NCI-H2107 treated with DMSO at 0.1 percent for 48 hours (cell line): ENCODE measurements around the gene SLX1A.
"Not testable (repeated sequence)": the region's sequence is repeated elsewhere in the genome, so short reads cannot be mapped to it uniquely, and the experiment has no call there.

Experiments
- DNase-seq: peaks from one replicate; lab custom pipeline; 2025; ENCODE audit not compliant: unreplicated experiment; lab: John Stamatoyannopoulos, UW

SLX1A gene

GRCh38 chr16:30184096-30184890 lies 9.4 kb upstream of the SLX1A start:
- DNase-seq = peak; percentile 25

DNA sequence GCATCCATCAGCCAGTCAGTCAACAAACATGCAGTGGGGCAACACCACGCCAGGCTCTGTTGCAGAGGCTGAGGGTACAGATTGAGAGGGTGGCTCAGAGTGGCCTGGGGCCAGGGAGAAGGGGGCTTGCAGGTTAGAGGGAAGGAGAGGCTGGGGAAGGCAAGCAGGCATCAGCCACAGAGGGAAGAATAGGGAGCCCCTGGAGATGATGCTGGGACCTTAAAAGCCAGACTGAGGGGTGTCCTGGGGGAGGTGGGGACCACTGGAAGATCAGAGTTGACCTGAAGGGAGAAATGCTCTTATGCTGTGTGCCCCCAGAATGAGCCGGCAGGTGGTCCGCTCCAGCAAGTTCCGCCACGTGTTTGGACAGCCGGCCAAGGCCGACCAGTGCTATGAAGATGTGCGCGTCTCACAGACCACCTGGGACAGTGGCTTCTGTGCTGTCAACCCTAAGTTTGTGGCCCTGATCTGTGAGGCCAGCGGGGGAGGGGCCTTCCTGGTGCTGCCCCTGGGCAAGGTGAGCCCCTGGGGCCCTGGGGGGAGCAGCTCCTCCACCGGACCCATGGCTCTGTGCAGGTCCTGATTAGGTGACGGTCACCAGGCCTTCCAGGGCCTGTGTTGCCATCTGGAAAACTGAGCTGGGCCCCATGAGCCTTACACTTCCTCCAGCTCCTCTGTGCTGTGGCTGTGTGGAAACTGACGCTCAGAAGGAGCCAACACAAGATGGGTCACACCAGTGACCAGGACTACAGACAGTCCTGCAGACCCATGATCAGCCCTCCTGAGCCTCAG lies 8.6 kb upstream of the SLX1A start:
- no peak for DNase-seq

DNA sequence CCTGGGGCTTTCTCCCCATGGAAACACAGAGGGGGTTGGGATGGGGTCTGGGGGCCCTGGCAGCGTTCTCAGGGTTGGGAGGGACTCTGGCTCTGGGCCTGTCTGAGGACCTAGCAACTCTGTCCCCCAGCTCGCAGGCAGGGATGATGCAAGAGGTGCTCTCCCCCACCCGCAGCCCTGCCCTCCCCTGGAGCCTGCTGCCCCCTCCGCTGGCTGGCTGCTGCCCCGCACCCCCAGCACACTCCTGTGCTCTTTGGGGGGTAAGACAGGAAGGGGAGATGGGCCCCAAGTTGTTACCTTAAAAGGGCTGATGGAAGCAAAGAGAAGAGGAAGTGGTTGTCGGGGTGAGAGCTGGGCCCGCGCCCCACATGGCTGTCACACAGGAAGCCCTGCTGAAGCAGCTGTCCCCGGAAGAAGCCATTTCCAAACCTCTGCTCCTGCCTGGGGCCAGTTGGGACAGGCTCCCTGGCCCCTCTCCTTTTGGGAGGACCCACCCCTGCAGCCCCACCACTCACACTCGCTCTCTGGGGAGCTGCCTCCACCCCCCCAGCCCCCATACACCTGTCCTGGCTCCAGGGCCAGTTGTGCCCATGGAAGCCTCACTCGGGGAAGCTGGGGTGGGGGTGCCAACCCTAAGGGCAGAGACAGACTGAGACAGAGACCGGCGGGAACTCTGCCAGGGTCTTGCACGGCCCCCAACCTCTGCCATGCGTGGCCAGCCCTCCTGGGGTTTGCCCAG lies 7.8 kb upstream of the SLX1A start:
- no peak for DNase-seq

DNA sequence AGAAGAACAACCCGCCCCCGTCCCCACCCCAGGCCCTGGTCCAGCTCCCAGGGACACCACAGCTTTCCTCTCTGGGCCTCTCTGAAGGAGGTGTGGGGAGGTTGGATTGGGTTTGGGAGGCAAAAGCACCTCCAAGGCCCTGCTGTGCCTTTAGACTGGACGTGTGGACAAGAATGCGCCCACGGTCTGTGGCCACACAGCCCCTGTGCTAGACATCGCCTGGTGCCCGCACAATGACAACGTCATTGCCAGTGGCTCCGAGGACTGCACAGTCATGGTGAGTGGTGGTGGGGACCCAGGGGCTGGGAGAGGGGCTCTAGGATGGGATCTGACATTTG lies 7.3 kb upstream of the SLX1A start:
- DNase-seq = no peak

DNA sequence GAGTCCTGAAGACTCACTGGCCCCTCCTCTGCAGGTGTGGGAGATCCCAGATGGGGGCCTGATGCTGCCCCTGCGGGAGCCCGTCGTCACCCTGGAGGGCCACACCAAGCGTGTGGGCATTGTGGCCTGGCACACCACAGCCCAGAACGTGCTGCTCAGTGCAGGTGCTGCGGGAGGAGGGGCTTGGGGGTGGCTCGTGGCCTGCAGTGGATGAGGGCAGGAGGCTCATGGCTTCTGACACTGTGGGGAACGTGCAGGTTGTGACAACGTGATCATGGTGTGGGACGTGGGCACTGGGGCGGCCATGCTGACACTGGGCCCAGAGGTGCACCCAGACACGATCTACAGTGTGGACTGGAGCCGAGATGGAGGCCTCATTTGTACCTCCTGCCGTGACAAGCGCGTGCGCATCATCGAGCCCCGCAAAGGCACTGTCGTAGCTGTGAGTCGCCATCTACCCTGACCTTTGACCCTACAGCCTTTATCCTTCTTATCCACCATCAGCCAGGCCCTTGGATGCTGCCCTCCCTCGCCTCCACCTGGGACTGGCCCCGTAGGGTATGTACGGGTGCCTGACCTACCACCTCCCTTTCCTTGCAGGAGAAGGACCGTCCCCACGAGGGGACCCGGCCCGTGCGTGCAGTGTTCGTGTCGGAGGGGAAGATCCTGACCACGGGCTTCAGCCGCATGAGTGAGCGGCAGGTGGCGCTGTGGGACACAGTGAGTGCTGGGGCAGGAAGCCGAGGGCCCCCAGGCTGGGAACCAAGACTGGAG lies 6.7 kb upstream of the SLX1A start:
- no peak for DNase-seq

DNA sequence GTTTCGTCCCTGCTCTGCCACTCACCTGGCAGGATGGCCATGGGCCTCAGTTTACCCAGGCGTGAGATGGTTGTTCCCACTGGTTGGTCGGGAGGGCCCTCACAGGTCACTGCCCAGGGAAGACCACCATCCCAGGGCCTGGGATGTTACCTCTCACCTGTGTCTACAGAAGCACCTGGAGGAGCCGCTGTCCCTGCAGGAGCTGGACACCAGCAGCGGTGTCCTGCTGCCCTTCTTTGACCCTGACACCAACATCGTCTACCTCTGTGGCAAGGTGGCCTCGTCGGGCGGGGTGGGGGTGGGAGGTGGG lies 6.2 kb upstream of the SLX1A start:
- DNase-seq = no peak

- no peak for DNase-seq
Measured at GRCh38 chr16:30187971-30188561, 5.6 kb upstream of the SLX1A start.

- DNase-seq = not testable (repeated sequence)
Measured at GRCh38 chr16:30191158-30191557, 2.5 kb upstream of the SLX1A start.

DNA sequence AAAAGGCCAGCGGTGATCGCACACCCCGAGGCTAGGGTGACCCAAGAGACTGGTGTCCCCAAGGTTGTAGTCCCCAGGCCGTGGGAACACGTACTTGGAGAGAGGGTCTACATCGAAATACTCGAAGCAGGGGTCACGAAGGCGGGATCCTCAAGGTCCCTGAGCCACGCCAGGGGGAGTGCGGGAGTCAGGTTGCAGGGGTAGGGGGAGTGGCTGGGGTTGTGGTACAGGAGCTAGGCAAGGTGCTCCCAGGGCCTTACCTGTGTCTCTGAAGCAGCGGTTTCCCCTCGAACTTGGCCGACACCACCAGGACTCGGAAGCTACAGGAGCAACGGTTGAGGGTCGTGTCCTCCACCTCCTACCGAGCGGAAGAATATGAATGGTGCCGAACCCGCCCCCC lies 577 bp upstream of the SLX1A start:
- not testable (repeated sequence) for DNase-seq

GRCh38 chr16:30194172-30194925 lies 674 bp downstream of the SLX1A start:
- not testable (repeated sequence) for DNase-seq

DNA sequence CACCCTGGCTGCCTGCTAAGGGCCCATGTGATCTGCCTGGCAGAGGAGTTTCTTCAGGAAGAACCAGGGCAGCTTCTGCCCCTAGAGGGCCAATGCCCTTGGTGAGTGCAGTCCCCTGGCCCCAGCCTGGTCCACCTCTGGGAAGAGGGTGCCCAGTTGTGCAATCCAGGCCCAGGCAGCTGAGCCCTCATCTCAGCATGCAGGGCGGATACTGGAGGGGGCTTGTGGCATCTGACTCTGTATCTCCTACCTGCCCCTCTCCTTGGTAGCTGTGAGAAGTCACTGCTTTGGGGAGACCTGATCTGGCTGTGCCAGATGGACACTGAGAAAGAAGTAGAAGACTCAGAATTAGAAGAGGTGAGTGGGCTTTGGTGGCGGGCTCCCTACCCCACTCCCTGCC lies 3.3 kb downstream of the SLX1A start:
- not testable (repeated sequence) for DNase-seq

DNA sequence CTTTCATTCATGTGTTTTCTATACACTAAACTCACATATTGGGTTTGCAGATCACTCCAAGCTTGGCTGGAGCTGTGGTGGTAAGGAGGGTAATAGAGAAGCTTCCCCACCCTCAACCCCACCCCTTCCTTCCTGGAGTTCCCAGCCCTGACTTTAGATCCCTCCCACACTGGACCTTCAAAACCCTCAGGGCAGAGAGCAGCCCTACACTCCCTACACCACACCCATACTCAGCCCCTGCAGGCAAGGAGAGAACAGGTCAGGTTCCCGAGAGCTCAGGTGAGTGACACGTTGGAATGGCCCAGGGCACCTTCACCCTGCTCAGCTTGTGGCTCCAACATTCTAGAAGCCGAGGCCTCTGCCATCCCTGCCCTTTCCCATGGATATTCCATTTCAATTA lies 5.4 kb downstream of the SLX1A start, which contains the start of gene SULT1A3:
TSS of gene SULT1A3 (plus strand) at position 207 of the 400 bp plus-strand sequence. CDS start 1,474 bp downstream, outside the sequence.
- DNase-seq = not testable (repeated sequence)

GRCh38 chr16:30199608-30200343 lies 6.1 kb downstream of the SLX1A start:
- DNase-seq = not testable (repeated sequence)

GRCh38 chr16:30205541-30206236 lies 12.0 kb downstream of the SLX1A start:
- not testable (repeated sequence) for DNase-seq

DNA sequence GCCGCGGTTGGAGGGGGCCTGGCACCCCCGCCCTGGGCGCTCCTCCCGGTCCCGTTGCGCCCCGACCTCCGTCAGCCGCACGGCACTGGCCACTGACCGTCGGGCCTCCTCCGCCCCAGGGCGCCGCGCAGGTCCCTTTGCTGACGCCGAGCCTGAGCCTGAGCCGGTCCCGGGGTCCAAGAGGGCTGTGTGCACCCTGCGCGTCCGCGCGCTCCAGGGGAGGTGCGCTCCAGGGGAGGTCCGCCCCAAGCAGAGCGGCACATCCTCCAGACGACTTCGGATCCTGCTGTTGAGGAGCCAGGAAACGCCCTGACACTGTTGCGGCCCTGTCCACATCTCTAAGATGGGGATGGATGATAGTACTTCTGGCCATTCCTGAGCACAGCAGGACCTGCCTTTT lies 12.6 kb downstream of the SLX1A start:
- not testable (repeated sequence) for DNase-seq

DNA sequence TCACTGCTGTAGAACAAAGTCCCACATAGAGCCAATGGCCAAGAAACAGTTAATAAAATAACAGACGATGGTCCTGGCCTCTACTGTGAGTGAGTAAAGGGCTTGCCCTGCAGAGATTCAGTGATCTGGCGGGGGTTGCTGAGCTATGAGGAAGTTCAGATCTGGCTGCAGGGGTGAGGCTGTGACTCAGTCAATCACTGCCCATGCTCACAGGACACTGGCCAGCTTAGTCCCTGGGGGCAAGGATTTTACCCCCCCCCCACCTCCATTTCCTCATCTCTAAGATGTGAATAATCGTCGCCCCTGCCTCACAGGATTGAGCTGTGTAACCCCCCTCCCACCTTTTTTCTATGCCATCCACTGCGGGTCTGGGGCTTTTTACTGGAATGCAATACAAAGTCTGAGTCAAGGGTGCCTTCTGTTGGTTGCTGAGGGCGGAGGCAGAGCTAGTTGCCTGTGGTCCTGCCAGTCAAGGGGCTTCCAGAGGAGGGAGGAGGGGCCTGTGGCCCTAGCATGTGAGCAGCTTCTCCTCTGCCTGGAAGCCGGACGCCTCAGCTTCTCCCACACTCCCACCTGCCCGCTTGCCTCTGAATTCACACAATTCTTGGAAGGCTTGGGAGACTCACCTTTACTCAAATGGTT lies 13.5 kb downstream of the SLX1A start:
- not testable (repeated sequence) for DNase-seq

DNA sequence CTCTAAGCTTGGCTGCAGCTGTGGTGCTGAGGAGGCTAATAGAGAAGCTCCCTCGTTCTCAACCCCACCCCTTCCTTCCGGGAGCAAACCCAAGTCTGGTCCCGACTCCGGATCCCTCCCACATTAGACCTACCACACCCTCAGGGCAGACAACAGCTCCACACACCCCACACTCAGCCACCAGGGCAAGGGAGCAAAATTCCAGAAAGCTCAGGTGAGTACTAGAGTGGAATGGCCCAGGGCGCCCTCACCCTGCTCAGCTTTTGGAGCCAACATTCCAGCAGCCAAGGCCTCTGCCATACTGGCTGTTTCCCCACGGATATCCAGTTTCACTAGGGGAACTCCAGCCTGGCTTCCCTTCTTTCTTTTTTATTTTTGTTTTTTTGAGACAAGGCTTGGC lies 15.4 kb downstream of the SLX1A start:
- DNase-seq = not testable (repeated sequence)

- not testable (repeated sequence) for DNase-seq
Measured at GRCh38 chr16:30211414-30211813, 17.7 kb downstream of the SLX1A start.
